ENCODE measurements around the gene PRPF19. TPM values are rescaled to one million over a fixed set of nuclear protein-coding genes. Genes with fewer than 3 reads are reported as not detected.

The PRPF19 gene
- total and polyA plus RNA-seq, 2 of the 13 experiments (the other 11 are each of a cell fraction or from before 2014, with no cell fraction given), result 27.4 to 91.1 TPM

DNA sequence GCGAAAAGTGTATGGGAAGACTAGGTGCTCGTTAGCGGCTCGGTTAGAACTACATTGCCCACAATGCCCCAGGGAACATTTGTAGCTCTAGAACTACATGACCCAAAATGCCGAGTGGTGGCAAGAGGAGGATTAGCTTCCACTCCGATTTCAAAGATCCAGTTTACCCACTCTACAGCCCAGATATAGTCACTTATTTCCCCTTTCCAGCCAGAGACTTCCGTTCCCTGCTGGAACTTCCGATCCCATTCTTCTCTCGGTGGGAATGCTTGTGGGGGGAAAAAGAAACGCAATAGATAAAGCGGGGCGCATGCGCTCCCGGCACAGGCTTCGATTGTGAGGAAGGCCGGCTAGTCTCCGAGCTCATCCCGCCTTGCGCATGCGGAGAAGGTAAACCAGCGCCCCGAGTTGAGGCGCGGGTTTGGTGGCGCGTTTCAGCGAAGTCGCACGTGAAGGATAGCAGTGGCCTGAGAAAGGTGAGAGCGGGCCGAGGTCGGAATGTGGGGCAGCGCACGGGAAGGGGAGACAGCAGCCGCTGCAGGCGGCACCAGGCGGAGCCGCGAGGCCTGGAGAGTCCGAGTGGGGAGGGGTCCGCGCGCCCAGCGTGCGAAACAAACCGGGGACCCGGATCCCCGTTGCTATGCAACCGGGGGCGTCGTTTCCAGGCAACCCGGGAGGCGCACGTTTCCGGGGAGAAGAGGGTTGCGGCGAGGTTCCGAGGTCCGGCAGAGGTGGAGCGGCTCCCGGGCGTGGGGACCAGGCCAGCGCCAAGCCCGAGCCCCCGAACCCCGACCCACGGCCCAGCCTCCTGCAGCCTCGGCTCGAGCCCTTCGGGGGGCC lies 7.6 kb upstream of the PRPF19 start, which contains the start of gene TMEM109 (continued):
- TF ChIP-seq, protein P1, sequence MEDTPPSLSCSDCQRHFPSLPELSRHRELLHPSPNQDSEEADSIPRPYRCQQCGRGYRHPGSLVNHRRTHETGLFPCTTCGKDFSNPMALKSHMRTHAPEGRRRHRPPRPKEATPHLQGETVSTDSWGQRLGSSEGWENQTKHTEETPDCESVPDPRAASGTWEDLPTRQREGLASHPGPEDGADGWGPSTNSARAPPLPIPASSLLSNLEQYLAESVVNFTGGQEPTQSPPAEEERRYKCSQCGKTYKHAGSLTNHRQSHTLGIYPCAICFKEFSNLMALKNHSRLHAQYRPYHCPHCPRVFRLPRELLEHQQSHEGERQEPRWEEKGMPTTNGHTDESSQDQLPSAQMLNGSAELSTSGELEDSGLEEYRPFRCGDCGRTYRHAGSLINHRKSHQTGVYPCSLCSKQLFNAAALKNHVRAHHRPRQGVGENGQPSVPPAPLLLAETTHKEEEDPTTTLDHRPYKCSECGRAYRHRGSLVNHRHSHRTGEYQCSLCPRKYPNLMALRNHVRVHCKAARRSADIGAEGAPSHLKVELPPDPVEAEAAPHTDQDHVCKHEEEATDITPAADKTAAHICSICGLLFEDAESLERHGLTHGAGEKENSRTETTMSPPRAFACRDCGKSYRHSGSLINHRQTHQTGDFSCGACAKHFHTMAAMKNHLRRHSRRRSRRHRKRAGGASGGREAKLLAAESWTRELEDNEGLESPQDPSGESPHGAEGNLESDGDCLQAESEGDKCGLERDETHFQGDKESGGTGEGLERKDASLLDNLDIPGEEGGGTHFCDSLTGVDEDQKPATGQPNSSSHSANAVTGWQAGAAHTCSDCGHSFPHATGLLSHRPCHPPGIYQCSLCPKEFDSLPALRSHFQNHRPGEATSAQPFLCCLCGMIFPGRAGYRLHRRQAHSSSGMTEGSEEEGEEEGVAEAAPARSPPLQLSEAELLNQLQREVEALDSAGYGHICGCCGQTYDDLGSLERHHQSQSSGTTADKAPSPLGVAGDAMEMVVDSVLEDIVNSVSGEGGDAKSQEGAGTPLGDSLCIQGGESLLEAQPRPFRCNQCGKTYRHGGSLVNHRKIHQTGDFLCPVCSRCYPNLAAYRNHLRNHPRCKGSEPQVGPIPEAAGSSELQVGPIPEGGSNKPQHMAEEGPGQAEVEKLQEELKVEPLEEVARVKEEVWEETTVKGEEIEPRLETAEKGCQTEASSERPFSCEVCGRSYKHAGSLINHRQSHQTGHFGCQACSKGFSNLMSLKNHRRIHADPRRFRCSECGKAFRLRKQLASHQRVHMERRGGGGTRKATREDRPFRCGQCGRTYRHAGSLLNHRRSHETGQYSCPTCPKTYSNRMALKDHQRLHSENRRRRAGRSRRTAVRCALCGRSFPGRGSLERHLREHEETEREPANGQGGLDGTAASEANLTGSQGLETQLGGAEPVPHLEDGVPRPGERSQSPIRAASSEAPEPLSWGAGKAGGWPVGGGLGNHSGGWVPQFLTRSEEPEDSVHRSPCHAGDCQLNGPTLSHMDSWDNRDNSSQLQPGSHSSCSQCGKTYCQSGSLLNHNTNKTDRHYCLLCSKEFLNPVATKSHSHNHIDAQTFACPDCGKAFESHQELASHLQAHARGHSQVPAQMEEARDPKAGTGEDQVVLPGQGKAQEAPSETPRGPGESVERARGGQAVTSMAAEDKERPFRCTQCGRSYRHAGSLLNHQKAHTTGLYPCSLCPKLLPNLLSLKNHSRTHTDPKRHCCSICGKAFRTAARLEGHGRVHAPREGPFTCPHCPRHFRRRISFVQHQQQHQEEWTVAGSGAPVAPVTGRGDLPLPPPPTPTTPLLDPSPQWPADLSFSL (CRISPR knock-in tag; IDR thresholded peaks at IDR 0.05), result no peak
- TF ChIP-seq, protein P2, sequence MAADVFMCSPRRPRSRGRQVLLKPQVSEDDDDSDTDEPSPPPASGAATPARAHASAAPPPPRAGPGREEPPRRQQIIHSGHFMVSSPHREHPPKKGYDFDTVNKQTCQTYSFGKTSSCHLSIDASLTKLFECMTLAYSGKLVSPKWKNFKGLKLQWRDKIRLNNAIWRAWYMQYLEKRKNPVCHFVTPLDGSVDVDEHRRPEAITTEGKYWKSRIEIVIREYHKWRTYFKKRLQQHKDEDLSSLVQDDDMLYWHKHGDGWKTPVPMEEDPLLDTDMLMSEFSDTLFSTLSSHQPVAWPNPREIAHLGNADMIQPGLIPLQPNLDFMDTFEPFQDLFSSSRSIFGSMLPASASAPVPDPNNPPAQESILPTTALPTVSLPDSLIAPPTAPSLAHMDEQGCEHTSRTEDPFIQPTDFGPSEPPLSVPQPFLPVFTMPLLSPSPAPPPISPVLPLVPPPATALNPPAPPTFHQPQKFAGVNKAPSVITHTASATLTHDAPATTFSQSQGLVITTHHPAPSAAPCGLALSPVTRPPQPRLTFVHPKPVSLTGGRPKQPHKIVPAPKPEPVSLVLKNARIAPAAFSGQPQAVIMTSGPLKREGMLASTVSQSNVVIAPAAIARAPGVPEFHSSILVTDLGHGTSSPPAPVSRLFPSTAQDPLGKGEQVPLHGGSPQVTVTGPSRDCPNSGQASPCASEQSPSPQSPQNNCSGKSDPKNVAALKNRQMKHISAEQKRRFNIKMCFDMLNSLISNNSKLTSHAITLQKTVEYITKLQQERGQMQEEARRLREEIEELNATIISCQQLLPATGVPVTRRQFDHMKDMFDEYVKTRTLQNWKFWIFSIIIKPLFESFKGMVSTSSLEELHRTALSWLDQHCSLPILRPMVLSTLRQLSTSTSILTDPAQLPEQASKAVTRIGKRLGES (CRISPR knock-in tag; IDR thresholded peaks at IDR 0.05; ENCODE audit: borderline replicate concordance), result peak; percentile 81; the same call in 1 of the 2 replicates
- TF ChIP-seq ZNF484 (CRISPR knock-in tag; IDR thresholded peaks at IDR 0.05; ENCODE audit: borderline replicate concordance, low read depth), result no peak
- TF ChIP-seq JARID2 (CRISPR knock-in tag; IDR thresholded peaks at IDR 0.05; ENCODE audit: insufficient replicate concordance), result no peak
- TF ChIP-seq GTF3A (CRISPR knock-in tag; conservative IDR thresholded peaks at IDR 0.05), result no peak
- TF ChIP-seq ZNF343 (CRISPR knock-in tag; IDR thresholded peaks at IDR 0.05), result no peak
- TF ChIP-seq SKI (IDR thresholded peaks at IDR 0.05; ENCODE audit: partially characterized antibody), result no peak
- no peak; the same call in 1 of the 2 replicates for TF ChIP-seq ERF (CRISPR knock-in tag; IDR thresholded peaks at IDR 0.05)
- TF ChIP-seq TOE1 (CRISPR knock-in tag; IDR thresholded peaks at IDR 0.05), result no peak
- TF ChIP-seq, protein P3, sequence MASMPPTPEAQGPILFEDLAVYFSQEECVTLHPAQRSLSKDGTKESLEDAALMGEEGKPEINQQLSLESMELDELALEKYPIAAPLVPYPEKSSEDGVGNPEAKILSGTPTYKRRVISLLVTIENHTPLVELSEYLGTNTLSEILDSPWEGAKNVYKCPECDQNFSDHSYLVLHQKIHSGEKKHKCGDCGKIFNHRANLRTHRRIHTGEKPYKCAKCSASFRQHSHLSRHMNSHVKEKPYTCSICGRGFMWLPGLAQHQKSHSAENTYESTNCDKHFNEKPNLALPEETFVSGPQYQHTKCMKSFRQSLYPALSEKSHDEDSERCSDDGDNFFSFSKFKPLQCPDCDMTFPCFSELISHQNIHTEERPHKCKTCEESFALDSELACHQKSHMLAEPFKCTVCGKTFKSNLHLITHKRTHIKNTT (CRISPR knock-in tag; IDR thresholded peaks at IDR 0.05), result no peak
- TF ChIP-seq ZNF792 (CRISPR knock-in tag; IDR thresholded peaks at IDR 0.05), result no peak
- TF ChIP-seq CBFB (CRISPR knock-in tag; IDR thresholded peaks at IDR 0.05), result no peak
- TF ChIP-seq KDM3A (CRISPR knock-in tag; IDR thresholded peaks at IDR 0.05; ENCODE audit: low read depth), result no peak
- TF ChIP-seq ZZZ3 (CRISPR knock-in tag; IDR thresholded peaks at IDR 0.05; ENCODE audit: borderline replicate concordance), result no peak
- TF ChIP-seq FLYWCH1 (CRISPR knock-in tag; IDR thresholded peaks at IDR 0.05), result no peak
- TF ChIP-seq, protein P4, sequence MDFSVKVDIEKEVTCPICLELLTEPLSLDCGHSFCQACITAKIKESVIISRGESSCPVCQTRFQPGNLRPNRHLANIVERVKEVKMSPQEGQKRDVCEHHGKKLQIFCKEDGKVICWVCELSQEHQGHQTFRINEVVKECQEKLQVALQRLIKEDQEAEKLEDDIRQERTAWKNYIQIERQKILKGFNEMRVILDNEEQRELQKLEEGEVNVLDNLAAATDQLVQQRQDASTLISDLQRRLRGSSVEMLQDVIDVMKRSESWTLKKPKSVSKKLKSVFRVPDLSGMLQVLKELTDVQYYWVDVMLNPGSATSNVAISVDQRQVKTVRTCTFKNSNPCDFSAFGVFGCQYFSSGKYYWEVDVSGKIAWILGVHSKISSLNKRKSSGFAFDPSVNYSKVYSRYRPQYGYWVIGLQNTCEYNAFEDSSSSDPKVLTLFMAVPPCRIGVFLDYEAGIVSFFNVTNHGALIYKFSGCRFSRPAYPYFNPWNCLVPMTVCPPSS (IDR thresholded peaks at IDR 0.05), result no peak
- TF ChIP-seq, protein P5, sequence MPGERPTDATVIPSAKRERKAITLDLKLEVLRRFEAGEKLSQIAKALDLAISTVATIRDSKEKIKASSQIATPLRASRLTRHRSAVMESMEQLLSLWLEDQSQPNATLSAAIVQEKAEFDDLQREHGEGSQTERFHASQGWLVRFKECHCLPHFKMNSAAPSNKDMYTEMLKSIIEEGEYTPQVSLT (CRISPR knock-in tag; IDR thresholded peaks at IDR 0.05; ENCODE audit: borderline replicate concordance, low read depth), result no peak

All from HepG2 (cell line).